ENCODE results near the gene DOK5.

The DOK5 gene

DNA sequence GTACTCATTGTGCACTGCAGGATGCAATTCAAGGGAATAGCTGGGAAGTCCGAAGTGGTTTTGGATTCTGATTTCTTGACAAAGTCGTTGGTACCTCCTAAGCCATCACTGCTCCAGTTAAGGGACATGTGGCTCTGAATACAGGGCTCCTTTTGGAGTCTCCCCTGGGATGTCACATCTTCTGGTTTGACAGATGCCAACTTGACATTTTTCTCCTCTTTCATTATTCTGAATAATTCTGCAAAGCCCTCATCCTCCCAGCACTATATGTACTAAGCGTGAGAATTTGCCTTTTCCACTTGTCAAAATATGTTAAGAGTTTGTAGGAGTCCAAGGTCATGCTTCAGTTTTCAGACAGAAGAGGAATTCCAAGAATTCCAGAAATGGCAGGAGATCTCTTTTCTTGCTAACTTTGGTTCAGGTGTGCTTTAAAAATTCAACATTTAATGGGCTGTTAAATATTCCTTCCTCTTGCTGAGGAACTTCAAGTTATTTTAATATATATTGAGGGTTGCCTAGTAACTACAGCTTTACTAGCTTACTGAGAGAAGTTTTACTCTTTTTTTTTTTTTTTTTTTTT lies 38.7 kb downstream of the DOK5 start:
- no peak for DNase-seq (ENCODE audit: low read depth)

DNA sequence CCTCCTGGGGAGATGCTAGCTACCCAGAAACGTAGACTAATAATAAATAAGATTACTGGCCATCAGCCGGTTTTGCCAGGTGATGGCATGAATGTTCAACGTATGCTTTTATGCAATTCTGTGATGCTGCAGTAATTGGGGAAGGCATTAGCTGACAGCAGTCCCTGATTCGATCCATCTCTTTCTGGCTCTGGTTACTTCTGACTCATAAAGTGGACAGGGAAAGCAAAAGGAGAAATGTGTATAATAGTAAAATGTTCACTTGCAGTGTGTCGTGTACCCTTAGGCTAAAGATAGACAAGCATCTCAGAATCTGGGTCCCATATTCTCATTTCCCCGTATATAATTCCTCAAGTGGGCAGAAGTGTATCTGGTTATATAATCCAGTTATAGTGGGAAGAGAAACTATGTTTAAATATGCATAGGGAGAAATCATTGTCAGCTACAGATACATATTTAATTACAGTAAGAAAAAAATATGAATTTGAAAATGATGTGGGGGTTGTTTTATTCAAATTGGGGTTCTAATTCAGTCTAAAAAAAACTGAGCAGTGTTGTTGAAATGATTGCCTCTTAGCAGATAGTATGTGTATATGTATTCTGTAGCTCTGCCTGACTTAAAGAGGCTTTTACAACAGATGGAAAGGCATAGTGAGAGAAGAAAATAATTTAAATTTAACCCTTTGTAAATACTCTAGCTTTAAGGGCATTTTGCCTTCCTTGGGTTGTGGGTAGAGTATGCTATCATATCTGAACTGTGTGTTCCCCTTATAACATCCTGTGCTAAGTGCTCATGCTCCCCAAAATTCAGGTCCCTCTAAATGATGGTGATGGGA lies 40.6 kb downstream of the DOK5 start:
- DNase-seq (ENCODE audit: low read depth) = no peak

DNA sequence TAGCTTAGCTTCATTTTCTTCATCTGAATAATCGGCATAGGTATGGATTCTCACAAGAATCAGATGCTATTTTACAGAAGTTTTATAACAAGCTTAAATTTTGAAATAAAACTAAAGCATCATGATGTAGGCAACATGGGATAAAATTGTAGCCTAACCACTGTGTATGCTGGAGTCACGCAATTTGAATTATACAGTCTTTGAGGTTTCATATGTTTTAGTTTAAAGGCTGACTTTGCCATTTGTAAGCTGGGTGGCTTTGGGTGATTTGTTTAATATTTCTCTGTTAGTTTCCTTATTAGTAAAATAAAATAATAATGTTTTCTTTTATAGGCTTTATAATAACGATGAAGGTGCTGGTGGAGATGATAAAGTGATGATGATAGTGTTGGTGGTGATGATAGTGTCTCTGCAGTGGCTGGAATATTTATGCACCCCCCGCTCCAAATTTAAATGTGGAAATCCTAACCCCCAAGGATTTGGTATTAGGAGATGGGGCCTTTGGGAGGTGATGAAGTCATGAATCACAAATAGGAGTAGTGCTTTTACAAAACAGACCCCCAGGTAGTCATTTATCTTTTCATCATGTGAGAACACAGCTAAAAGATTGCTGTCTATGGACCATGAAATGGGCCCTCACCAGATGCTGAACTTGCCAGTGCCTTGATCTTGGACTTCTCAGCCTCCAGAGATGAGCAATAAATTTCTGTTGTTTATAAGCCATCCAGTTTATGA lies 42.0 kb downstream of the DOK5 start:
- DNase-seq (ENCODE audit: low read depth) = no peak

DNA sequence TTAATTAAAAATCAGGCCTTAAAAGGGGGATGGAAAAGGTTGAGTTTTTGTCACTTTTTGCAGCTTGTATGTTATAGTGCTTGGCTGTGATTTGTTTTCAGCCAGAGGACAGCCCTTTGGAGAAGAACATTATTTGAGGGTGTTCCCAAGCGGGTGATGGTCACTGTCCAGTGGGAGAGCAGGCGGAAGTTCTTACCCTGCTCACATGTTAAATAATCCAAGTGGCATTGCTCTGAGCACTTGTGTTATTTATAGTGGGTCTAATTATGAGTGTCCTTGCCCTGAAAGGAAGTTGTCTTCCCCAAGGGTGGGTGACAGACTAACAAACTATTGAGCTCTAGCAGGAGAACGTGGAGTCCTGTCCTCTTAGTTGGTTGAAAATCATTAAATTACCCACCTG lies 49.5 kb downstream of the DOK5 start:
- DNase-seq (ENCODE audit: low read depth) = no peak

DNA sequence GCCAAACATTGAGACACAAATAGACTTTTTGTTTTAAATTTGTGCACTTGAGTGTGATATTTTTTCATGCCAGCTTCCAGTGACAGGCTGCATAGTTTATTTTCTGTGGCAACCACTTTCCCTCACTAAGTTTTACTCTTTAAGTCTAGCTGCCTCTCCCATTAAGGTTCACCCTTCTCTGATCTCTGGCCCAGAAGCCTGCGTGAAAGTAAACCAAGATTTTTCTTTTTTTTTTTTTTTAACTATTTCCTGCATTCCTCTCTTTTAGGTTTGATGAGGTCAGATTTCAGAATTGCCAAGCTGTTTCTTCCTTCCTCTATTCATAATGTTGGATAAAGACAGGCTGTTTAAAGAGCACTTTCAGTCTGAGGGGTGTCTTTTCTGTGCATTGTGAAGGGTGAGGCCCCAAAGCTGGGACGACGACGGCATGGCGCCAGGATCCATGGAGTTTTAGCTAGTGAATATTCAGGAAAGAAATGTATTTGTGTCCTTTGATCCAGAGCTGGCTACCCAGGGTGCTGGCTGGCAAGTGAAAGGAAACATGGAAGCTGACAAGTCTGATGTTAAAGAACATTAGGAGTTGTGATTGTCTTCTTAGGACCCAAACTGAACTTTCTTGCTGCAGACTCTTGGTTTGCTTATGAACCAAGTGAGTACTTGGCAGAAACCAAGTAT lies 50.7 kb downstream of the DOK5 start:
- no peak for DNase-seq (ENCODE audit: low read depth)

DNA sequence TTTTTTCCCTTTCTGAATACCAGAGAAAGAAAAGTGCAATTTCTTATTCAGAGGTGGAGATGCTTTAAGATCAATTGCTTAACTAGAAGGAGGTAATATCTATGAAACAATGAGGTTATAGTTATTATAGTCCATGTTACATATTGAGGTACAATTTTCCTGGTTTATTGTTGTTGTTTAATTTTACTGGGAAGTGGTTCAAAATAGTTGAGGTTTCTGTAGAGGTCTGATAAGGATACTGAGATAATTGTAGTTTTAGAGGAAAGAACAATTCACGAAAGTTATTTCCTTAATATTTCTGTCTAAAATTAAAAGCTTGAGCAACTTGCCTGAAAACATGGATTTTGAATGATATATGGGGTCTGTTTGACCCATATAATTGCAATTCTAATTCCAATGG lies 51.4 kb downstream of the DOK5 start:
- no peak for DNase-seq (ENCODE audit: low read depth)

DNA sequence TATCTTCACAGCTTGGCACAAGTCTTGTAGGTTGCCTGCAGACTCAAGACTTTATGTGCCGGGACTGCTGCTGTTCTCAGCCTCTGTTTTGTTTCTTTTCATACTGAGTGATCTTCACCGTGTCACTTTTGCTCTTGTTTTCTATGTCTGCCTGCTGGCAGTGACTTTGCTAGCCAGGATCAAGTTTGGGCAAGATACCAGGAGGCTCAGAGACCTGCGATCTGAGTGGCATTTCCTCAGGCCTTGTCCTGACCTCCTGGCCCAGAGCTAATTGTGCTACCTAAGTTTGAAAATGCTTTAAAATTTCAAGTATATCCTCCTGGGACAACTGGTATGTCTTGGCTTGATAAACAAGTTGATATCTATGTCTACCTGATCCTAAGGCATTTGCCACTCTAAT lies 57.2 kb downstream of the DOK5 start:
- DNase-seq (ENCODE audit: low read depth) = no peak

DNA sequence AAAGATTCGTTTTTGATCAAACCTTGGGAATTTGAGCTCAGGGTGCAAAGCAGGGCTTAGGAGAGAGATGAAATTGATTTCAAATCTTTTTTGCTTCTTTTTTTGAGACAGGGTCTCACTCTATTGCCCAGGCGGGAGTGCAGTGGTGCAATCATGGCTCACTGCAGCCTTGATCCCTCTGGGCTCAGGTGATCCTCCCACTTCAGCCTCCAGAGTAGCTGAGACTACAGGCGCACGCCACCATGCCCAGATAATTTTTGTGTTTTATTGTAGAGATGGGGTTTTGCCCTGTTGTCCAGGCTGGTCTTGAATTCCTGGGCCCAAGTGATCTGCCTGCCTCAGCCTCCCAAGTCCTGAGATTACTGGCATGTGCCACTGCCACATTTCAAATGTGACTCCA lies 58.7 kb downstream of the DOK5 start:
- DNase-seq (ENCODE audit: low read depth) = no peak

DNA sequence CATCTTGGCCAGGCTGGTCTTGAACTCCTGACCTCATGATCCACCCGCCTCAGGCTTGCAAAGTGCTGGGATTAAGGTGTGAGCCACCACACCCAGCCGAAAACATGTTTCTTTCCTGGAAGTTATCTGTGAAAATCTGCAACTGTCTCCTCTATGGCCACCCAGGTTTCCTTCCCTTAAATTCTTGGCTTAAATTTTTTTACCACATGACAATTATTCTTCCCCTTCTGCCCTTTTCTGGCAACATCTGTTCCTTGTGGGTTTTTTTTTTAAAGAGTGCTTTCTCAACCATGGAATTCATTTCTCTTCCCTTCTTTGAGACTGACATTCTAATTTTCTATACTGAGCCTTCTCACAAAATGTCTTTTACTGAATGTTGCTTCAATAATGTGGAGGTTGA lies 59.6 kb downstream of the DOK5 start:
- DNase-seq (ENCODE audit: low read depth) = no peak

DNA sequence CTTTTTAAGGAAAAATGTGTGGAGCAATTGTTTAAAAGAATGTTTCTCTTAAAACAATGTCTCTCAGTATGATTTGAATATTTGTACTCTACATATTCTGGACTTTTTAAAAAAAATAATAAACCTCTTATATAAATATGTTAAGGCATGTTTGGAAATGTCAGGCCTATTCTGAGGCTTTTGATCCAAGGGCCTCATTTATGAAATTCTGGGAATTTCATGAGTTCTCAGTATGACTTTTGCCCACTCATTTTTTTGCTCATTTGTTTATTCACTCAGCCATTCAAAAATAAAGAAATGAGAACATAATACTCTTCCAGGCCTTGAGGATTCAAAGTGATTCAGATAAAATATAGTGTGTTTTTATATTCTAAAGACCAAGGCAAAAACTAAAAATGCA lies 60.4 kb downstream of the DOK5 start:
- no peak for DNase-seq (ENCODE audit: low read depth)

DNA sequence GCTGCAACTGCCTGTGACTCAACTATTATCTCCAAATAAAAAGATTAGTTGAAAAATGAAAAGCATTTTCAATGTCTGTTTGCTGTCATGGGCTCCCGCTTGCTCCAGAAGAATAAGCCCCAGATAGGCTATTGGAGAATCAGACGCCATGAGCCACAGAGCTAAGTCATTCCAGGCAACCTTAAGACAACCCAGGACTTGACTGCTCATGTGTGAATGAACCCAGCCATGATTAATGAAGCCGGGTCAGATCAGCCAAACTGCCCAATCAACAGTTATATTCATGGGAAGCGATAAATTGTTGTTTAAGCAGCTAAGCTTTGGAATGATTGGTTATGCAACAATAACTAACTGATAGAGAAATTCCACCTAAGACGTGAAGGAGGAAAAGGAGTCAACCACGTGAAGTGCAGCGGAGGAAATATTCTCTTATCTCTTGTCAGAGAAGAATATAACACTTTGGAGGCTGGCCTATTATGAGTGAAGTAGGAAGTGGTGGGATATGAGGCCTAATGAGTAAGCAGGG lies 64.2 kb downstream of the DOK5 start:
- no peak for DNase-seq (ENCODE audit: low read depth)

DNA sequence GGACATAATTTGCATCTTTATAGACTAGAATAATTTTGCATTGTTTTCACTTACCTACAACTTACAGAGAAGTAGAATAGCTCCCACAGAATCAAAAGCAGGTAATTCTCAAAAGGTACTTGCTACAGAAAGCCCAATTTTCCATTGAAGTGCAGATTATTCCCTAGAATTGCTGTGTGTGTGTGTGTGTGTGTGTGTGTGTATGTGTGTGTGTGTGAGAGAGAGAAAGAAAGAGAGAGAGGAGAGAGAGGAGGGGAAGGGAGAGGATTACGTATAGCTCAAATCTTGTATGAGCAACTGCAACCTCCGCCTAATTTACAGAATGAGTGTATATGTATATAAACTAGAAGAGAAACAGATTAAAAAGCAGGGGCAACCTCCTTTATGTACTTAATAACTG lies 68.0 kb downstream of the DOK5 start:
- DNase-seq (ENCODE audit: low read depth) = no peak

DNA sequence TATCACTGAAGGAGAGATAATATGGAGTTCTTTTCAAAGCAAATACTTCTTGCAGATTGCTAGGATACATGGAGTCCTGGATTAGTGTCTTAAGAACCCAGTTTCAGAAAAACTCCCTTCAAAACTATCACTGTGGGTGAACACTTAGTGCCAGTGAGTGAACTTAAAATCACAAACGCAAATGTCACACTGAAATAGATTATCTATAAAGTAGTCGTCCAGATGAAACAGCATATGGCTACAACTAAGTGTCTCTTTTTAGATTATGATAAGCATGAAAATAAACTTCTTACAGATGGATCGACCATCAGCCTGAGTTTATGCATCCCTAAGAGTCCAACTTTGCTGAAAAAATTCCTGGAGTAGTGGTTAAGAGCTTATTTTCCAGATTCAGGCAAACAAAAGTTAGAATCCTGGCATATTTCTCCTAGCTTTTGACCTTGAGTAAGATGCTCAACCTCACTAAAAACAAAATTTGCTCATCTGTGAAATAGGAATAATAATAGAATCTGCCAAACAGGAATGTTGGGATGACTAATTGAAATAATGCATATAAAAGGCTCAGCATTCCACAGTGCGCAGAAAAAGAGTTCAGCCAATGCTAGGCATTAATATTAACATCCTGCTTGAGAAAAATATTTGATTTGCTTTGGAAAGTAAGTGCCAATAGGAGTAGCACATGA lies 70.4 kb downstream of the DOK5 start:
- no peak for DNase-seq (ENCODE audit: low read depth)

DNA sequence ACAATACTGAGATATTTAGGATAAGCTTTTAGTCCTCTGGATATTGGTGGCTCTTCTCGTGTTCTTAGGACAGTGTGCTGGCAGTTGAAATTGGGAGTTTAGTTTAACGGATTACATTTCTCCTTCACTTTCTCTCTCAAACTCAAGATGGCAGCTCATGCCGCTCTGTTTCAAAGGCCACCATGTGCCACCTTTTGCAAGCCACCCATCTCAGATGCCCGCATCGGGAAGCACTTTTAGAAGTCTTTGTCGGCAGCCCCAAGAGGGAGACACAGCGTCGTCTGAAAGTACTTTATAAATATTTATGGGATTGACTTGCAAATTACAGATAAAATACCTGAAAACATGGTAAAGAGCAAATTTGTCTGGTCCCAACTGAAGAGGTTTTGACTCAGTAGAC lies 73.5 kb downstream of the DOK5 start:
- no peak for DNase-seq (ENCODE audit: low read depth)

DNA sequence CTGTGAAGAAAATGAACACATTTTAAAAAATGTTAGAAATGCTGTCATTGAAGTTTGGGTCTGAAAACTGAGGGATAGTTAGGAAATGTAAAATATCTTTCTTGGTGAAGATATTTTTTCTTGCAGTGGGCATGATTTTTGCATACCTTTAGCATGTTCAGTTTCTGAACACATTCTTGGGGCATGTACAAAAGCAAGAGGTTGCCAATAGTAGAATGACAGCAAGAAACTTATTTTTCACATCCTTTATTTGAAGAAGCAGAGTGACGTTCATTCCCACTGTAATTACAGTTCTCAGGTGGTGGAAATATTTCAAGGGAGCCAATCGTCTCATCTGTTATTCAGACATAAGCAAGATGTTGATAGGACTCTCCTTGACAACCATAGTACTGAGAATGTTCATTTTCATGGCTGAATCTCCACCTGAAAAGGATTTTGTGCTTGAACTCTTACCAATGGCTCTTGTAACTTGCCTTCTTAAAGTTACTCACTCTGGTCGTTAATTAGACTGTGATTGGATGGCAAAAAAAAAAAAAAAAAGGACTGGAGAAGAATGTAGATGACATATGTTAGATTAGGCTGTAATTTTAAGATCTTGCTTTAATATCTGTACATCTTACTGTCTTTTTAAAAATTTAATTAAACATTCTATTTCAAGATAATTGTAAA lies 74.4 kb downstream of the DOK5 start:
- DNase-seq (ENCODE audit: low read depth) = no peak

DNA sequence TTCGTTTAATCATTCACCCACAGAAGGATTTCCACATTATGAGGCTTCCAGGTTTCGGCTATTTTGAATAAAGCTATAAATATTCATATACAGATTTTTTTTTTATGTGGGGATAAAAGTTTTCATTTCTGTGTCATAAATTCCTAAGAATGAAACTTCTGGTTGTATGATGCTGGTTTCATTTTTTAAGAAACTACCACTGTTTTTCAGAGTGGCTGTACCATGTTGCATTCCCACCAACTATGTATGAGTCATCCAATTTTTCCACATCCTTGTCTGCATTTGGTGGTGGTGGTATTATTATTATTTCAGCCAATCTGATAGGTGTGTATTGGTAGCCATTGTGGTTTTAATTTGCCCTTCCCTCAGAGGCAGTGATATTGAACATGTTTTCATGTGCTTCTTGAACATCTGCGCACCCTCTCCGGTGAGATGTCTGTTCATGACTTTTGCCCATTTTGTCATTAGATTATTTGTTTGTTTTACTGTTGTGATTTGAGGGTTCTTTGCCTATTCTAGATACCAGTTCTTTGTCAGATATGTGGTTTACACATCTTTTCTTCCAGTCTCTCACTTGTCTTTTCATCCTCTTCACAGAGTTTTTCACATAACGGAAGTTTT lies 75.5 kb downstream of the DOK5 start:
- DNase-seq (ENCODE audit: low read depth) = no peak

DNA sequence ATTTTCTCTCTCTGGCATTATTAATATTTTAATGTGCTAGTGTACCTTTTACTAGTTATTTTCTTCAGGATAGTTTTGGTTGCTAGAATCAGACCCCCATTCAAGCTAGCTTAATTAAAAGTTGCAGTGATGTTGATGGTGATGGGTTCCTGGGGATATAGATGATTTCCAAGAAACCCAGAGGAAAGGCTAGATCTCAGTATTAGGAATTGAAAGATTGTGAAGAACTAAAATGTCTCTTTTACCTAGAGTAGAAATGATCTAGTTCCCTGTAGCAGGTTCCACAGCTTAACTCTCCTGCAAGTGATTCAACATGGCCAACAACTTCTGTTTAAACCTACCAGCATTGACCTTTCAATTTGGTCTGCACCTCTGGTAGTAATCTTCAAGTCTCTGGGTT lies 78.6 kb downstream of the DOK5 start:
- no peak for DNase-seq (ENCODE audit: low read depth)

DNA sequence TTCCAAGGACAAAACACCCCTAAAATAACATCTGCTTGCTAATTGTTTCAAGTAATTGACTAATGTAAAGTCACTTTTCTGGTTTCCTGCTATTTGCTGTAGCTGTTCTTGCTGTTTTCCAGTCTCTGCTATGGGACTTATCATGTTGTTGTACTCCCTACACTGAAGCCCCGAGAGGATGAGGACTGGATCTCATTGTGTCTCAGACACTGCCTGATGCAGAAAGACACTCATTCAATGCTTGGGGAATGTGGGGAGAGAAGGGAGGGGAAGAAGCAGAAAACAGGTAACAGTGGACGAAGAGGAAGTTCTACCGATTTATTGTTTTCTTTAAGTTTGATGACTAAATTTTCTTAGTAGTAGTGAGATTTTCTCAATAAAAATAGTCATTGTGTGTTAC lies 79.8 kb downstream of the DOK5 start:
- DNase-seq (ENCODE audit: low read depth) = no peak

DNA sequence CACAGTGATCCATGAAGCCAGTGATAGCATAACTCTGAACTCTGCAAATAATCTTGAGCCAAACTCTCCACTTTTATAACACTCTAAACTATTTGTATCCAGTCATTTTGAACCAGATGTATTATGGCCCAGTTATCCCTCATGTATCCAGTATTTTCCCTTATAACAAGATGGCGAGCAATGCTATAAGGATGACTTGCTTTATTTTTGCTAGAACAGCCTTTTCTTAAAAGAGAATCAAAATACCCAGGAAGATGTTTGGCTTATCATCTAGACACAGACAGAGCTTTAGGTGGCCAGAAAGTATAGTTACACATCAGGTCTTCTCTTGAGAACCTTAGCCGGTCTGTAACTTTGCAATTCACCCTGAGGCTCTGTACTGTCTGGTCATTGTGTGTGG lies 81.0 kb downstream of the DOK5 start:
- DNase-seq (ENCODE audit: low read depth) = no peak

DNA sequence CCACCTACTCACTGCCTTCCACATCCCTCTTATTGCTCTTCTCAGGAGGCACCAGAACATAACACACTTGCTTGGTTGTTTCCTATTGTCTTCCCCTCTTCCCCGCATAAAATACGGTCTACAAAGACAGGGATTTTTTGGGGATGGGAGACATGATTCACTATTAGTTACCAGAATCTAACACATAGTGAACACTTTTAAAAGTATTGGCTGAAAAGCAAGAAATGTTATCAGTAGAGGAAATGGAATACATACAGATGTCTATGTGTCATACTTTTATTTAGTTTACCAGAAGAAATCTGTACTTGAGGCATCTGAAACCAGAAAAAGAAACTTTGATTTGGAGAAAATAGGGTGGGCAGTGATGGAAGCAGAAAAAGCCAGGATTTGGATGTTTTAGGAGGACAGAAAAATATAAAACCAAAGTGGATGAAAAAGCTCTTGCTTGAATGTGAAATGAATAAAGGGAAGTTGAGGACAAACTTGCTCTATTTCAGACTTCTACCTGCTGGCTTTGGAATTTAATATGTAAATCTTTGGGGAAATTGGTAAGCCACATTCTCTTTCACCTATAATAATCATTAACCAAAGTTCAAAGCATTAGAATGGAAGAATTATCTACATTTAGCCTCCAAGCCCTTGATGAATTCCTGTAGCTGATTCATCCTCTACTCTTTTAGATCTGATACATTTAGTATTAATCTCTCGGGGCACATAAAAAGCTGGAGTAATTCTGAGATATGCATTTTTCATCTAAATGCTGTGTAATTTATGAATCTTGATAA lies 82.6 kb downstream of the DOK5 start:
- DNase-seq (ENCODE audit: low read depth) = no peak
